ENCODE measurements around the gene MORN3. TPM values are rescaled to one million over a fixed set of nuclear protein-coding genes. Genes with fewer than 3 reads are reported as not detected.
"Not testable (repeated sequence)": the region's sequence is repeated elsewhere in the genome, so short reads cannot be mapped to it uniquely, and the experiment has no call there.

The MORN3 gene
- total RNA-seq, 1 donor from 2014 or later: 0.59 TPM

GRCh38 chr12:121638298-121639202, 30.9 kb downstream of the MORN3 start:
- no peak for DNase-seq

GRCh38 chr12:121637231-121637914, 32.1 kb downstream of the MORN3 start:
- no peak for DNase-seq

- DNase-seq: no peak
Observed at GRCh38 chr12:121634836-121635235, 34.6 kb downstream of the MORN3 start.

GRCh38 chr12:121633833-121634196, 35.6 kb downstream of the MORN3 start:
- not testable (repeated sequence) for DNase-seq

GRCh38 chr12:121632069-121632970, 37.1 kb downstream of the MORN3 start:
- no peak for DNase-seq

- no peak for DNase-seq
Observed at GRCh38 chr12:121630791-121631355, 38.6 kb downstream of the MORN3 start.

GRCh38 chr12:121628536-121628935, 40.9 kb downstream of the MORN3 start:
- no peak for DNase-seq

GRCh38 chr12:121628037-121628436, 41.4 kb downstream of the MORN3 start:
- DNase-seq: no peak

- DNase-seq: peak; percentile 36
Observed at GRCh38 chr12:121626853-121627640, 42.4 kb downstream of the MORN3 start.

- DNase-seq: peak; percentile 84
Observed at GRCh38 chr12:121626087-121626852, 43.2 kb downstream of the MORN3 start, which contains the start of gene ORAI1. Gene ORAI1, plus strand, starts transcription at chr12:121626530.

GRCh38 chr12:121620333-121620891, 49.0 kb downstream of the MORN3 start:
- DNase-seq: no peak

- no peak for DNase-seq
Observed at GRCh38 chr12:121618659-121619233, 50.7 kb downstream of the MORN3 start.

- no peak for DNase-seq
Observed at GRCh38 chr12:121614872-121615467, 54.5 kb downstream of the MORN3 start.

- DNase-seq: no peak
Observed at GRCh38 chr12:121613462-121613861, 56.0 kb downstream of the MORN3 start.

GRCh38 chr12:121611306-121611705, 58.1 kb downstream of the MORN3 start:
- no peak for DNase-seq

- DNase-seq: no peak
Observed at GRCh38 chr12:121610239-121611149, 59.0 kb downstream of the MORN3 start.

GRCh38 chr12:121608301-121608700, 61.2 kb downstream of the MORN3 start:
- DNase-seq: no peak

- DNase-seq: no peak
Observed at GRCh38 chr12:121603581-121603980, 65.9 kb downstream of the MORN3 start.

Data from skin of body (tissue), 2 donors.